ENCODE measurements around the gene TULP4.

- TF ChIP-seq EZH2 (IDR thresholded peaks at IDR 0.05) (no peak), POLR2AphosphoS5 (IDR thresholded peaks at IDR 0.05; ENCODE audit: borderline replicate concordance, low read depth, low read length) (no peak)
These were observed 14.9 kb downstream of the TULP4 start for GRCh38 chr6:158327211-158327610.

Measured in SK-N-MC (cell line).